Astrocyte (in vitro differentiated cells and primary cell): ENCODE results near the gene CAPN9. TPM values are rescaled to one million over a fixed set of nuclear protein-coding genes. Genes with fewer than 3 reads are reported as not detected.

Source experiments
- DNase-seq: peaks from one replicate; pipeline ENCODE4 v3.0.0-alpha.2; 2010; ENCODE audit warnings: low read depth
- FAIRE-seq: peaks from 2 replicates; lab custom pipeline; 2011; peaks lifted over from hg19 to GRCh38; lab: Jason Lieb, UNC
- H2AFZ ChIP-seq: 2 replicates; pipeline ENCODE4 v1.6.0; 2012; ENCODE audit warnings: low read depth, low read length, inconsistent platforms
- H3K27ac ChIP-seq: 2 replicates; pipeline ENCODE4 v1.5.1; 2011; ENCODE audit warnings: low read depth, low read length, inconsistent platforms
- H3K27me3 ChIP-seq: 2 replicates; pipeline ENCODE4 v1.6.0; 2011; ENCODE audit warnings: low read length, inconsistent platforms; ENCODE audit not compliant: insufficient read depth
- H3K36me3 ChIP-seq: 2 replicates; pipeline ENCODE4 v1.5.1; 2011; ENCODE audit warnings: low read length, inconsistent platforms; ENCODE audit not compliant: insufficient read depth
- H3K4me1 ChIP-seq: 2 replicates; pipeline ENCODE4 v1.5.1; 2011; ENCODE audit warnings: low read length, inconsistent platforms; ENCODE audit not compliant: insufficient read depth
- H3K4me2 ChIP-seq: 2 replicates; pipeline ENCODE4 v1.6.0; 2012; ENCODE audit warnings: low read length, inconsistent platforms
- H3K4me3 ChIP-seq: 2 replicates; pipeline ENCODE4 v1.5.1; 2011; ENCODE audit warnings: low read depth, mild to moderate bottlenecking, low read length, inconsistent platforms; ENCODE audit not compliant: insufficient read depth
- H3K79me2 ChIP-seq: 2 replicates; pipeline ENCODE4 v1.6.0; 2012; ENCODE audit warnings: mild to moderate bottlenecking, low read length, inconsistent platforms; ENCODE audit not compliant: insufficient read depth
- H3K9ac ChIP-seq: 2 replicates; pipeline ENCODE4 v1.6.0; 2012; ENCODE audit warnings: mild to moderate bottlenecking, low read length, inconsistent platforms
- H3K9me3 ChIP-seq: 2 replicates; pipeline ENCODE4 v1.5.1; 2012; ENCODE audit warnings: low read depth, mild to moderate bottlenecking, low read length, inconsistent platforms; ENCODE audit not compliant: insufficient read depth
- H4K20me1 ChIP-seq: 2 replicates; pipeline ENCODE4 v1.6.0; 2012; ENCODE audit warnings: low read length, inconsistent platforms; ENCODE audit not compliant: insufficient read depth
- H3K27ac Mint-ChIP-seq: one replicate; pipeline ENCODE4 v1.8.0; 2021; ENCODE audit warnings: mild to moderate bottlenecking, mixed read lengths; ENCODE audit not compliant: unreplicated experiment
- H3K27me3 Mint-ChIP-seq: one replicate; pipeline ENCODE4 v1.8.0; 2021; ENCODE audit warnings: low read depth, mixed read lengths; ENCODE audit not compliant: unreplicated experiment
- H3K36me3 Mint-ChIP-seq: one replicate; pipeline ENCODE4 v1.8.0; 2021; ENCODE audit warnings: low read depth, mixed read lengths; ENCODE audit not compliant: unreplicated experiment
- H3K4me1 Mint-ChIP-seq: one replicate; pipeline ENCODE4 v1.8.0; 2021; ENCODE audit warnings: low read depth, mixed read lengths; ENCODE audit not compliant: unreplicated experiment
- H3K4me3 Mint-ChIP-seq: one replicate; pipeline ENCODE4 v1.8.0; 2021; ENCODE audit warnings: mild to moderate bottlenecking, moderate library complexity, mixed read lengths; ENCODE audit not compliant: unreplicated experiment
- H3K9me3 Mint-ChIP-seq: one replicate; pipeline ENCODE4 v1.8.0; 2021; ENCODE audit warnings: mild to moderate bottlenecking, mixed read lengths; ENCODE audit not compliant: unreplicated experiment
- EZH2 ChIP-seq: IDR thresholded peaks from 2 replicates; pipeline ENCODE4 v1.6.1; 2012; ENCODE audit warnings: mild to moderate bottlenecking, low read length, inconsistent platforms; ENCODE audit not compliant: insufficient read depth
- total RNA-seq: library from RNA; stranded (reverse); gene quantifications from 2 replicates; pipeline ENCODE4 v1.2.1, GENCODE V29; 2021
- TF ChIP-seq, protein P1 (sequence below): IDR thresholded peaks from 2 replicates; pipeline ENCODE4 v1.5.1; 2011; ENCODE audit warnings: low read depth, mild to moderate bottlenecking, inconsistent platforms, low read length, moderate library complexity; ENCODE audit not compliant: insufficient read depth

The CAPN9 gene
- total RNA-seq, 1 donor from 2014 or later = not detected

DNA sequence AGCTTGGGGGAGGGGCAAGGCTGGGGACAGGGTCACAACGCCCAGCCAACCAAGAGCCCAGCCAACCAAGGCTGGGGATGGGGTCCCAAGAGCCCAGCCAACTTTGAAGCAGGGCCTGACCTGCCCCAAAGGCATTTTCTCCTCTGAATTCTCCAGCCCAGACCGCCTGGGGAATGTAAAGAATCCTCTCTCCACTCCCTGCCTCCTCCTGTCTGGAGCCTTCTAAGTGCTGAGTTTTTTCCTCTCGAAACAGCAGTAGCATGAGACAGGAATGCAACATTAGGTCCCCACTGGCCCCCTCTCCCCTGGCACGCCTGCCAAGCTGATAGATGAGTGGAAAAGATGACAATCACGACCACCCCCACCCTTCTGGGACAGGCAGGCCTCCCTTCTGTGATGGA, 104.1 kb downstream of the CAPN9 start:
- peak; percentile 90 for DNase-seq
- H3K4me2 ChIP-seq = peak overlapping the region; percentile 72
- H3K9ac ChIP-seq = peak overlapping the region; percentile 66
- H3K27me3 ChIP-seq = no peaks in the 10 kb centered on the region
- H3K9me3 ChIP-seq = peaks cover 3% of the 10 kb centered on the region
- peak overlapping the region; percentile 87 for H3K27ac ChIP-seq
- no peak overlapping the region for H2AFZ ChIP-seq
- H3K4me1 ChIP-seq = peaks cover 58% of the 10 kb centered on the region
- Mint-ChIP-seq H3K9me3 (peaks cover 4% of the 10 kb centered on the region), H3K4me1 (peaks cover 81% of the 10 kb centered on the region), H3K4me3 (peak overlapping the region; percentile 42), H3K27ac (peak overlapping the region; percentile 97), H3K27me3 (no peaks in the 10 kb centered on the region), H3K36me3 (peaks cover 54% of the 10 kb centered on the region)
- FAIRE-seq = peak; percentile 17
- peaks cover 81% of the 10 kb centered on the region for H3K79me2 ChIP-seq
- TF ChIP-seq EZH2 = no peak
- TF ChIP-seq, protein P1, sequence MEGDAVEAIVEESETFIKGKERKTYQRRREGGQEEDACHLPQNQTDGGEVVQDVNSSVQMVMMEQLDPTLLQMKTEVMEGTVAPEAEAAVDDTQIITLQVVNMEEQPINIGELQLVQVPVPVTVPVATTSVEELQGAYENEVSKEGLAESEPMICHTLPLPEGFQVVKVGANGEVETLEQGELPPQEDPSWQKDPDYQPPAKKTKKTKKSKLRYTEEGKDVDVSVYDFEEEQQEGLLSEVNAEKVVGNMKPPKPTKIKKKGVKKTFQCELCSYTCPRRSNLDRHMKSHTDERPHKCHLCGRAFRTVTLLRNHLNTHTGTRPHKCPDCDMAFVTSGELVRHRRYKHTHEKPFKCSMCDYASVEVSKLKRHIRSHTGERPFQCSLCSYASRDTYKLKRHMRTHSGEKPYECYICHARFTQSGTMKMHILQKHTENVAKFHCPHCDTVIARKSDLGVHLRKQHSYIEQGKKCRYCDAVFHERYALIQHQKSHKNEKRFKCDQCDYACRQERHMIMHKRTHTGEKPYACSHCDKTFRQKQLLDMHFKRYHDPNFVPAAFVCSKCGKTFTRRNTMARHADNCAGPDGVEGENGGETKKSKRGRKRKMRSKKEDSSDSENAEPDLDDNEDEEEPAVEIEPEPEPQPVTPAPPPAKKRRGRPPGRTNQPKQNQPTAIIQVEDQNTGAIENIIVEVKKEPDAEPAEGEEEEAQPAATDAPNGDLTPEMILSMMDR = no peak
- H3K36me3 ChIP-seq = peaks cover 28% of the 10 kb centered on the region
- peaks cover 10% of the 10 kb centered on the region for H4K20me1 ChIP-seq
- no peak overlapping the region for H3K4me3 ChIP-seq

Other genes with a start within 250 kb of the CAPN9 start
- gene COG2, start 104.9 kb upstream of the CAPN9 start, total RNA-seq = 25.9 and 27.1 TPM in 2 replicates
- gene AGT, start 33.3 kb upstream of the CAPN9 start, total RNA-seq = 1.2 and 3.0 TPM in 2 replicates
- 102 and 107 TPM in 2 replicates for gene C1orf198, start 121.1 kb downstream of the CAPN9 start, total RNA-seq
- gene TTC13, start 231.5 kb downstream of the CAPN9 start, total RNA-seq = 13.0 and 15.8 TPM in 2 replicates
- gene ARV1, start 231.7 kb downstream of the CAPN9 start, total RNA-seq = 14.4 and 16.7 TPM in 2 replicates